Thyroid gland (tissue), 4 donors: ENCODE data around the gene SLCO4A1. TPM values are rescaled to one million over a fixed set of nuclear protein-coding genes. Genes with fewer than 3 reads are reported as not detected.
A peak's percentile ranks its signal among the peaks of the same experiment; 100 is the strongest.

Experiments used
- DNase-seq, 2 donors: peaks; one replicate each; pipeline ENCODE4 v3.0.0-alpha.2; 2019
- H3K27ac ChIP-seq, 3 donors: fragments of 200-600 bp; sonication (generic); 1 replicate in 2 of 3; 2 replicates in 1 of 3; pipeline ENCODE4 v1.5.1; 2016 to 2019; ENCODE audit warnings: mild to moderate bottlenecking in 1 of 3, moderate library complexity in 1 of 3
- H3K27me3 ChIP-seq: fragments of 200-600 bp; sonication (generic); one replicate; pipeline ENCODE4 v1.5.1; 2019
- H3K36me3 ChIP-seq, 2 donors: fragments of 200-600 bp; sonication (generic); one replicate each; pipeline ENCODE4 v1.5.1; 2016 to 2019
- H3K4me1 ChIP-seq, 2 donors: fragments of 200-600 bp; sonication (generic); one replicate each; pipeline ENCODE4 v1.5.1; 2017 to 2019
- H3K4me3 ChIP-seq, 3 donors: fragments of 200-600 bp; sonication (generic); replicated peaks in 1 of 3; 1 replicate in 2 of 3; 2 replicates in 1 of 3; pipeline ENCODE4 v1.5.1; 2016; ENCODE audit warnings: mild to moderate bottlenecking in 1 of 3
- H3K9me3 ChIP-seq: fragments of 200-600 bp; sonication (generic); one replicate; pipeline ENCODE4 v1.5.1; 2017
- POLR2A ChIP-seq, 2 donors: fragments of 450-650 bp; IDR thresholded peaks; one replicate each; pipeline ENCODE4 v1.6.1; 2017; ENCODE audit warnings: antibody characterized with exemption in 2 of 2, mild to moderate bottlenecking in 2 of 2, moderate library complexity in 1 of 2
- WGBS, 2 donors: methylation state at CpG; one replicate each; pipeline ENCODE4 v1.1.5; 2017; 5-methylcytosine and 5-hydroxymethylcytosine counted together
- intact Hi-C: fragments of 100-400 bp; cut with DNase I; formaldehyde crosslinking; loops from one replicate; pipeline ENCODE4 v1.15.1; 2023
- total RNA-seq, 4 donors: library from RNA; depleted of rRNA; stranded (reverse); fragments of >200 nt; gene quantifications; one replicate each; pipeline ENCODE4 v1.2.3, GENCODE V29; 2016
- TF ChIP-seq, protein P1 (sequence below), 6 experiments: fragments of 200-600 bp in 3 of 6; fragments of 450-650 bp in 3 of 6; sonication (generic) in 3 of 6; IDR thresholded peaks; one replicate each; pipeline ENCODE4 v1.5.1; 2016 to 2019; ENCODE audit warnings: antibody characterized with exemption in 6 of 6, mild to moderate bottlenecking in 2 of 6, inconsistent platforms in 1 of 6, moderate library complexity in 1 of 6

Gene SLCO4A1
- total RNA-seq, 4 donors from 2014 or later, result 5.3 to 18.3 (median 6.7) TPM

DNA sequence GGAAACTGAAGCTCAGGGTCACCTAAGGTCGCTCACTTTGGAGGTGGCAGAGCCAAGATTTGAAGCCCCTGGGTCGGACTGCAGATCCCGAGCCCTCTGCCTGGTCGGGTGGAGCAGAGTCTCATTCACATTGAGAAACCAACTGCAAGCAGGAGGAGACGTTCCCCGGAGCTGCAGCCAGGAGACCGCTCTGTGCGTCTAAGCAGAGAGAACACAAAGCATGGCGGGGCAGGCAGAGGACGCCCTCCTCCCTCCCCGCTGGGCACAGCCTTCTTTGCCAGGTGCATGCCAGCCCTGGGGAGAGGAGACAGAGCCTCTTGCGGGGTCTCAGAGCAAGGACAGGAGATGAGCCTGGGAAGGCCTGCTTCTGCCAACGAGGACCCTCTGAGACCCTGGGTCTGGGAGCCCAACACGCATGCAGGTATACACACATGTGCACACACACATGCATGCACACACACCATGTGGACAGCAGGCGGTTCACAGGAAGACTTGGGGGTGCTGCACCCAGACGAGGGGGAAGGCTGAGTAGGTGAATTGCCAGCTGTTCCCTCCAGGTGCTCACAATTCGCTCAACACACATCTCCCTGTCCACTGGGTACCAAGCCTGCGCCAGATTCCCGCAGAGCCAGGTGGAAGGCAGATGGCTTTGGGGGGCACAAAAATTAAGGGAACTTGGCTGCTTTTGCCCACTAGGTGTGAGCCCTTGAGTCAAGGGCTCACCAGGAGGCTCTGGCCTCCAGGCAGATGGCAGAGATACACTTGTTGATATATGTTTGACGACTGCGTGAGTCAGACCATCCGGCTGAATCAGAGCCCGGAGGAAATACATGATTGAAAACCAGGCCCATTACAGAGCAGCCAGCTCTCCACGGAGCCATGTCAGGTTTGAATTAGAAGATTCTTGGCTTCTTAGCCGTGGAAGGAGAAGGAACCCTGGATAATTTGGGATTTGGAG, 60.9 kb downstream of the SLCO4A1 start:
- no peak for DNase-seq
- 84 to 86% methylated on average over 24 to 25 of the region's 25 CpGs for WGBS, 2 donors
- TF ChIP-seq, protein P1, sequence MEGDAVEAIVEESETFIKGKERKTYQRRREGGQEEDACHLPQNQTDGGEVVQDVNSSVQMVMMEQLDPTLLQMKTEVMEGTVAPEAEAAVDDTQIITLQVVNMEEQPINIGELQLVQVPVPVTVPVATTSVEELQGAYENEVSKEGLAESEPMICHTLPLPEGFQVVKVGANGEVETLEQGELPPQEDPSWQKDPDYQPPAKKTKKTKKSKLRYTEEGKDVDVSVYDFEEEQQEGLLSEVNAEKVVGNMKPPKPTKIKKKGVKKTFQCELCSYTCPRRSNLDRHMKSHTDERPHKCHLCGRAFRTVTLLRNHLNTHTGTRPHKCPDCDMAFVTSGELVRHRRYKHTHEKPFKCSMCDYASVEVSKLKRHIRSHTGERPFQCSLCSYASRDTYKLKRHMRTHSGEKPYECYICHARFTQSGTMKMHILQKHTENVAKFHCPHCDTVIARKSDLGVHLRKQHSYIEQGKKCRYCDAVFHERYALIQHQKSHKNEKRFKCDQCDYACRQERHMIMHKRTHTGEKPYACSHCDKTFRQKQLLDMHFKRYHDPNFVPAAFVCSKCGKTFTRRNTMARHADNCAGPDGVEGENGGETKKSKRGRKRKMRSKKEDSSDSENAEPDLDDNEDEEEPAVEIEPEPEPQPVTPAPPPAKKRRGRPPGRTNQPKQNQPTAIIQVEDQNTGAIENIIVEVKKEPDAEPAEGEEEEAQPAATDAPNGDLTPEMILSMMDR (IDR thresholded peaks at IDR 0.05), result no peak
- TF ChIP-seq POLR2A (IDR thresholded peaks at IDR 0.05), result no peak
- intact Hi-C loops, result no loop called here
- H3K36me3 ChIP-seq, result no peaks in the 10 kb centered on the region
- no peaks in the 10 kb centered on the region for H3K9me3 ChIP-seq
- peaks cover 0 to 4% of the 10 kb centered on the region in 2 donors for H3K4me1 ChIP-seq
- peaks cover 3% of the 10 kb centered on the region for H3K27me3 ChIP-seq
- no peak overlapping the region for H3K27ac ChIP-seq
- H3K4me3 ChIP-seq, result no peak overlapping the region

DNA sequence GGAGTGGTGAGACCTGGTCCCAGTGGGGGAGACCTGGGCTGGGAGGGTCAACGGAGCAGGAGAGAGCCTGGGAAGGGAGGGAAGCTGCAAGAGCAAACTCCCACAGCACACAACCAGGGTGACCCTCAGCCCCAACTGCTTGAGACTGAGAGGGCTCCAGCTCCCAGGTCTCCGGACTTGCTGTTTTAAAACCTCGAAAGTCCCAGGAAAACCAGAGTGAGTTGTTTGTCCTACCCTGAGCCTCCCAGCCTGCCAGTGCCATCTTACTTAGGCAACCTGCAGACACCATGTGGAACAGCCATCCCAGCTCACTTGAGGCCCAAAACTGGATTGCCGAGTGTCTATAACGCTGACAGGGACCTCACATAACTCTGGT, 61.5 kb downstream of the SLCO4A1 start:
- Histone ChIP-seq H3K9me3 (no peaks in the 10 kb centered on the region), H3K4me1 (peaks cover 0 to 4% of the 10 kb centered on the region in 2 donors), H3K36me3 (no peaks in the 10 kb centered on the region), H3K27ac (no peak overlapping the region), H3K4me3 (no peak overlapping the region), H3K27me3 (peaks cover 7% of the 10 kb centered on the region)
- WGBS, 2 donors, result 59 to 77% methylated on average over 5 of the region's 5 CpGs
- no peak for DNase-seq
- intact Hi-C loops, result no loop called here
- no peak for TF ChIP-seq POLR2A (IDR thresholded peaks at IDR 0.05)
- TF ChIP-seq, protein P1 (IDR thresholded peaks at IDR 0.05), result no peak

DNA sequence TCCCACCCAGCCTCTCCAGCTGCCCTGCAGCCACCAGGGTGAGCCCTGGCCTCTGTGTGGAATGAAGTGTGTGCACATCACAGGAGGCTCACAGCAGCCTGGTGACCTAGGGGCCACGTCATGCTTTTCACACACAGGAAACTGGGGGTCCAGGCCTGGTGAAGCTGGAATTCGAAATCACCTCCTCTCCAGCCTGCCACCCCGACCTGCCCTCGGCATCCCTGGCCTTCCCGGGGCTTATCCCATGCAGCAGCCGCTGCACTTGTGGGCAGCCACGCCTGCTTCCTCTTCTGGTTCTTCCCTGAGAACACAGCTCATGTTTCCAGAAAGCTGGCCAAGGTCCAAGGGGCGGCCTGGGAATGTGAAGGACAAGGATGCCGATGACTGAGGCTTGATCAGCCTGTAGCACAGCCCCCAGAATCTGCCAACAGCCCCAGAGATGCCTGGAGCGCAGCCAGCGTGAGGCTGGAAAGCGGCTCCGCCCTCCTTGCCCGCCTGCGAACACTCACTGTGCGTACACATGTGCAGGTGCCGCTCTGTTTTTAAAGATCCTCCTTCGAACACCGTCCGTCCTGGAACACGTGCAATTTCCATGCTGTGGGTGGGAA, 62.1 kb downstream of the SLCO4A1 start:
- Histone ChIP-seq H3K9me3 (no peaks in the 10 kb centered on the region), H3K36me3 (no peaks in the 10 kb centered on the region), H3K27me3 (peaks cover 11% of the 10 kb centered on the region), H3K4me3 (no peak overlapping the region), H3K4me1 (peaks cover 0 to 4% of the 10 kb centered on the region in 2 donors), H3K27ac (no peak overlapping the region)
- DNase-seq, result peak; percentile 94 to 95
- 5 to 11% methylated on average over 14 to 19 of the region's 21 CpGs for WGBS, 2 donors
- TF ChIP-seq, protein P1 (IDR thresholded peaks at IDR 0.05), result no peak
- TF ChIP-seq POLR2A (IDR thresholded peaks at IDR 0.05), result no peak
- intact Hi-C loops, result no loop called here

DNA sequence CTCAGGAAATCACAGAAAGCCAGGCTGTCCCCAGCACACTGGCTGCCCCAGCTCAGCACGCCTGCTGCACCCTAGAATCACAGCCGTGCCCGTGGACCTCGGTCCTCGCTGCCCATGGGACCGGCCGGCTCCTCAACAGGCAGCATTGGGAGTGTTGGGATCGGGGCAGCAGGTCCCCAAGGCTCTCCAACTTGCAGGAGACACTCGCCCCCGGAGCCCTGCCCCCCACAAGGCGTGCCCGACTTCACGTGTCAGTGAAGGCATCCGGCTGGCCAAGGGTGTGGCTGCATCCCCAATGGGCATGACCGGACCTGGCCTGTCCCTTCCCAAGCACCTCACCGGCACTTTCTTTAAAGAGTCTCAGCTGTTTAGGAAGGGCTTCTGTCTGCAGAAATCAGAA, 63.3 kb downstream of the SLCO4A1 start:
- peaks cover 12% of the 10 kb centered on the region for H3K27me3 ChIP-seq
- H3K4me1 ChIP-seq, result peaks cover 0 to 4% of the 10 kb centered on the region in 2 donors
- no peaks in the 10 kb centered on the region for H3K36me3 ChIP-seq
- no peaks in the 10 kb centered on the region for H3K9me3 ChIP-seq
- no peak for DNase-seq
- 86 to 100% methylated on average over 1 to 16 of the region's 16 CpGs for WGBS, 2 donors
- no peak for TF ChIP-seq POLR2A (IDR thresholded peaks at IDR 0.05)
- TF ChIP-seq, protein P1 (IDR thresholded peaks at IDR 0.05), result no peak
- intact Hi-C loops, result no loop called here
- no peak overlapping the region for H3K27ac ChIP-seq
- no peak overlapping the region for H3K4me3 ChIP-seq

DNA sequence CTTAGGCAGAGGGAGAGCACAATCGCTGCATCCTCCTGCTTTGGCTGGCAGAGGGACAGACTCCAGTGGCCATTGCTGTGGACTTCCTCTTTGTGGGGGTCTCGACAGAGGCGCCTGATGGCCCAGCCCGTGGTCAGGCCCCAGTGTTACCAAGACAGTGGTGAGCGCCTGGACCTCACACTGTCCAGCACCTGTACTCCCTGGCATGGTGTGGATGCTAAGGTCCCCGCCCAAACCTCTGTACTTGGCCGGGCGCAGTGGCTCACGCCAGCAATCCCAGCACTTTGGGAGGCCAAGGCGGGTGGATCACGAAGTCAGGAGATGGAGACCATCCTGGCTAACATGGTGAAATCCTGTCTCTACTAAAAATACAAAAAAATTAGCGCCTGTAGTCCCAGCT, 64.0 kb downstream of the SLCO4A1 start:
- Histone ChIP-seq H3K4me3 (no peak overlapping the region), H3K36me3 (no peaks in the 10 kb centered on the region), H3K27me3 (peaks cover 17% of the 10 kb centered on the region), H3K4me1 (peaks cover 0 to 4% of the 10 kb centered on the region in 2 donors), H3K9me3 (no peaks in the 10 kb centered on the region), H3K27ac (no peak overlapping the region)
- WGBS, 2 donors, result 83 to 87% methylated on average over 12 of the region's 12 CpGs
- DNase-seq, result no peak
- intact Hi-C loops, result no loop called here
- TF ChIP-seq, protein P1 (IDR thresholded peaks at IDR 0.05), result no peak
- TF ChIP-seq POLR2A (IDR thresholded peaks at IDR 0.05), result no peak
